GM12878 (cell line): ENCODE data around the gene PDGFC. TPM values are rescaled to one million over a fixed set of nuclear protein-coding genes. Genes with fewer than 3 reads are reported as not detected.

Experiments
- ATF2 ChIP-seq: IDR thresholded peaks from 2 replicates; pipeline ENCODE4 v1.6.1; 2012; ENCODE audit warnings: low read length, inconsistent platforms
- BCL11A ChIP-seq: IDR thresholded peaks from 2 replicates; pipeline ENCODE4 v1.6.1; 2011; ENCODE audit warnings: low read depth, low read length
- CHD1 ChIP-seq: IDR thresholded peaks from 2 replicates; pipeline ENCODE4 v1.6.1; 2012; ENCODE audit warnings: low read depth, low read length, improper control_type of control experiment
- CREM ChIP-seq: IDR thresholded peaks from 2 replicates; pipeline ENCODE4 v1.6.1; 2014; ENCODE audit warnings: antibody characterized with exemption, low read depth
- ELK1 ChIP-seq: IDR thresholded peaks from 2 replicates; pipeline ENCODE4 v1.6.1; 2012; ENCODE audit warnings: low read depth, low read length, improper control_type of control experiment
- IRF3 ChIP-seq: fragments of 450-650 bp; IDR thresholded peaks from 2 replicates; pipeline ENCODE4 v1.6.1; 2014; ENCODE audit warnings: mild to moderate bottlenecking
- RCOR1 ChIP-seq: conservative IDR thresholded peaks from 2 replicates; pipeline ENCODE4 v1.6.1; 2012; ENCODE audit warnings: low read depth, low read length, improper control_type of control experiment
- ZBED1 ChIP-seq: IDR thresholded peaks from 2 replicates; pipeline ENCODE4 v1.6.1; 2016; ENCODE audit warnings: borderline replicate concordance
- ZBTB4 ChIP-seq: fragments of 450-650 bp; formaldehyde crosslinking; IDR thresholded peaks from 2 replicates; pipeline ENCODE4 v1.4.0; 2022; ENCODE audit warnings: mild to moderate bottlenecking, moderate library complexity
- polyA plus RNA-seq, 11 experiments: library from polyadenylated mRNA; depleted of rRNA in 4 of 11; unstranded in 6 of 11; stranded (reverse) in 5 of 11; fragments of >200 nt; fragmentation: Nextera tagmentation in 4 of 11; fragmentation: Illumina TruSeq in 1 of 11; extraction: Ambion mirVana in 4 of 11; extraction: Trizol in 1 of 11; gene quantifications; 1 replicate in 1 of 11; 2 replicates in 10 of 11; pipeline versions ENCODE4 v1.2.1 to v1.2.3, GENCODE V29; 2011 to 2016; ENCODE audit warnings: inconsistent platforms in 2 of 11, missing spikeins in 2 of 11, low read depth in 1 of 11
- total RNA-seq, 4 experiments: library from RNA; depleted of rRNA in 3 of 4; stranded (reverse); fragments of >200 nt in 3 of 4; fragmentation: Illumina TruSeq in 1 of 4; extraction: Trizol in 1 of 4; gene quantifications; 2 replicates each; pipeline versions ENCODE4 v1.2.1 to v1.2.3, GENCODE V29; 2013 to 2021

The PDGFC gene
- total and polyA plus RNA-seq, 10 of the 15 experiments (the other 5 are each of a cell fraction or from before 2014, with no cell fraction given): 0.02 to 0.18 TPM; not detected in 8

- TF ChIP-seq ATF2: no peak
- no peak for TF ChIP-seq CREM
- no peak for TF ChIP-seq ZBED1
- TF ChIP-seq IRF3: no peak
- no peak for TF ChIP-seq CHD1
- TF ChIP-seq ZBTB4 (CRISPR knock-in tag): no peak
- TF ChIP-seq BCL11A: no peak
- TF ChIP-seq RCOR1: no peak
- TF ChIP-seq ELK1: no peak
- TF ChIP-seq, all 136 proteins: peak for 0
Observed at GRCh38 chr4:156952078-156952759, 19.4 kb downstream of the PDGFC start (continued).
